ENCODE results near the gene BCORL1.

BCORL1 gene

DNA sequence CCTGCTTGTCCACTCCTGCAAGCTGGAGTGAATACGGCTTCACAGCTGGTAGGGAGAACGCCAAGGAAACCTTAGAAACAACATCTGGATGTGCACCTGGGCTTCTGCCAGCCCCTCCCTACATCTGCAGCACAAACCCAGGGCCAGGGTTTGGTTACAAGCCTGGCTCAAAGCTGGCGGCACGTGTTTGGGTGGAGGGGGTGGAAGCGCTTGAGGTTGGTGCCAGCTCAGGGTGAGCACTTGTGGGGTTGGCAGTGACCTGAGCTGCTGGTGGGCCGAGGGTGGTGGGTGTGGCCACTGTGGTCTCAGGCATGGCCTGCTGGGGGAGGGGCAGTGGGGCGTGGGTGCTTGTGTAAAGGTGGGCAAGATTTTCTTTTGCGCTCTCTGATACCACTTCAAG lies 112.3 kb downstream of the BCORL1 start:
- no peak for DNase-seq (ENCODE audit: low read depth in 2 of 2)

DNA sequence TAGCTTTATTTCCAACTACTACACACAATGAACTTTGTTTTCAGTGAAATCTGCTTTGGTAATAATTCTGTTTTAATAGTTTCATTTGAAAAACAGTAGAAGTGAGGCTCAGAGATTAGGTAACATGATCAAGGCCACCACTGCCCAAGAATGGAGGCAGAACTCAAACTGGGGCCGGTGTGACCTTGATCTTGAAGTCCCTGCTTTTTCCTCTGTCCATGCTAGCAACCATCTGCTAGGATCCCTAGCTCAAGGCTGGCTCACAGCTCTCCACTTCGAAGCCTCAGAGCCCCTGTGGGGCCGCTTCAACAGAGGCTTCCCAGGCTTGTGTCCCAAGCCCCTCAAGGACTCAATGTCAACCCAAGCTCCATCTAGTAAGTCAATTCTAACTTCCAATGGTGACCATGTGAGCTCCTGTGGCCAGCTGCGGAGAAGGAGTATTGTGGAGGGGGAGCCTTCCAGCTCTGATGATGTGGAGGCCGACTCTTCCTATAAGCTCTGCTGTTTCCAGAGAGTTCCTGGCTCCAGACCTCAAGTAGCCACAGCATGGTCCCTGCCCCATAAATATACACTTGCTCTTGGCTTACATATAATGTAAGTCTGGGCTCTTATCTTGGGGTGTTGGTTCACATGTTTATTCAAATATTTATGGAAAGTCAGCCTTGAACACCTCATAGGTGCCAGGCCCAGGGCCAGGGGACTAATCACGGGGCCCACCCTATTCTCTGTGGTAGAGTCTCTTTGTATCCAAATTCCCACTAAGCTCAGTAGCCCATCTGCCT lies 113.0 kb downstream of the BCORL1 start:
- no peak for DNase-seq (ENCODE audit: low read depth in 2 of 2)

DNA sequence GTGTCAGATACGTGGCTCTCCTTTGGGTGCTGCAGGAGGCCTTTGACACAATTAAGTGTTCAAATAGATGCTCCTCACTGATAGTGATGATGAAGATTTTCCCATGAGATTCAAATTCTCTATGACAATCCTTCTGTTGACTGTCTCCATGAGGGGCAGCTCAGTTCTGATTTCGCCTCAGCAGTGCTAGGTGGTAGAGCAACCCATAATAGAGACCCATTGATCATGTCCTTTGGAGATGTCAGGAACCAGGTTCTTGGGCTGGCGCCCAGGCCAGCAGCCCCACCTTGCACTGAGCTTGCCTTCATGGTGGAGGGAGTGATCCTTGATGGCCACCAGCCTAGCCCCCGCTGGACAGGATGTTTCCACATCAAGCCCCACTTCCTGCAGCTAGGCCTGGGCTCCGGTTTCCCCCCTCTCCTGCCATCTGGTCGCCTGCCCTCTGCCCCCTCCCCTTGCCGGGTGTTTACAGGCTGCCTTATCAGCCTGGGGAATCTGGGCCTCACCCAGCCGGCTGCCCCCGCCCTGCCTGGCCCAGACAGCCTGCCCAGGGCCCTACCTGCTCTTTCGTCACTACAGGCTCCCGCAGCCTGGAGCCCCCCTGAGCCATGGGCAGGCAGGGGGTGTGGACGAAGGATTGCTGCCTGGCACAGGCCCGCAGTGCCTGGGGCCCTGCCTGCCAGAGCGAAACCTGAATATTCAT lies 115.2 kb downstream of the BCORL1 start:
- no peak for DNase-seq (ENCODE audit: low read depth in 2 of 2)

DNA sequence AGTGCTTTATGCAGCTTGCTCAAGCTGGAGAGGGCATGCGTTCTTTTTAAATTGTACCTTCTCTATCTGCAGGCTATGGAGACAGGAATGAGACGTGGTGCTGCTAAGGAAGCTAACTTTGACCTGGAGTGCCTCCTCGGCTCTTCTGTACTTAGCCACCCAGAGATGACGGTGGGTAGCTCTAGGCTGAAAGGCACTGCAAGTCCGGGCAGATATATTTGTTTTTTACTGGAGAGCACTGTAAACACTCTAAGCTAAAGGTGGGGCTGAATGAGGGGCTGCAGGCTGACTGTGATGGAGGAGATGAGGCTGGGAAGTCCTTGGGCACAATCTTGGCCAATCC lies 115.7 kb downstream of the BCORL1 start:
- DNase-seq (ENCODE audit: low read depth in 2 of 2), result no peak

DNA sequence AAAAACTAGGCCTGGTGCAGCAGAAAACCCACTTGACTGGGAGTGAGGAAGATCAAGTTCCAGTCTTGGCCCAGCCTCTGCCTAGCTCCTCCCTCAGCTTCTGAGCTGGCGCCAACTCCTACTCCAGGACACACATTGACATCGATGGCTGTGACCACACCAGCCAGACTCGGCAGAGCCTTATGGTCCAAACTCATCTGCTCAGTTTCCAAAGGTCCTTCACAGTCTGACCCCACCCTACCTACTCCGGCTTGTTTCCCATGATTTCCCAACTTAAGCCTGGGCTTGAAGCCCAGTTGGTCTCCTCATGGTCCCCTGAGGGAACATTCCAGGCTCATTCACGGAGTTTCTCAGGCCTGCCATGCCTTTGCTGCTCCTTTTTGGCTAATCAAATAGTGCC lies 117.7 kb downstream of the BCORL1 start:
- DNase-seq (ENCODE audit: low read depth in 2 of 2), result no peak

DNA sequence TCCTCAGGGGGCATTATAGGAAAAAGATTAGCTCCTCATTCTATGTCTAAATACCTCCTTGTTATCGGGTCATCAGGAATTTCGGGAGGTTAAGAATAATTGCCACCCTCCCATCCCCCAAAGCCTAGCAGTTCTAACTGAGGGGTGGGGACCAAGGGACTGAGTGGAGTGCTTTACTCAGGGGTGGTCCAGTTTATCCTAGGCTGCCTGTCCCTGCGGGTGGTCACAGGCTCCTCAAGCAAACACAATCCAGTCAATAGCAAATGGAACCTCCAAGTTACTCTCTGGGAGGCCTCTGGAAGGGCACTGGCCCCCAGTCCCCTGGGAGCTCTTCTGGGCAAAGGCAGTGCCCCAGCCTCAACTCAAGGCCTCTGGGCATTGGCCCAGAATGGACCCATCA lies 121.2 kb downstream of the BCORL1 start:
- DNase-seq (ENCODE audit: low read depth in 2 of 2), result no peak

DNA sequence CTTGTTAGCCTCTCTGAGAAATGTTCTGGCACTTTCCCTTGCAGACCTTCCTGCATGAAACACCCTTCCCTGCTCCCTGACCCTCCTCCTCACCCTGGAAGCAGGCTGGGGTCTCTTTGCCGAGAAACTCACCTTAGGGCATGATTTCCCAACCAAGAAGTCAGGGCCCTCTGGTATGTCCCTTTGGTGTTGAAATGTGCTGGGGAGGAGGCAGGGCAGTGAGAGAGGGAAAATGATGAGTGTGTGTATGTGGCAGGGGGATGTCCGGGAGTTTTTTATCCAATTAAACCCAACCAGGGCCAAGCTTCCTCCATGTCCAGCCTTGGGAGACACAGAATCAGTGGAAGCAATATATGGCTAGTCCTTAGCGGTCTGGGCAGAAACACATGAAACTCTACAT lies 122.8 kb downstream of the BCORL1 start:
- no peak for DNase-seq (ENCODE audit: low read depth in 2 of 2)

DNA sequence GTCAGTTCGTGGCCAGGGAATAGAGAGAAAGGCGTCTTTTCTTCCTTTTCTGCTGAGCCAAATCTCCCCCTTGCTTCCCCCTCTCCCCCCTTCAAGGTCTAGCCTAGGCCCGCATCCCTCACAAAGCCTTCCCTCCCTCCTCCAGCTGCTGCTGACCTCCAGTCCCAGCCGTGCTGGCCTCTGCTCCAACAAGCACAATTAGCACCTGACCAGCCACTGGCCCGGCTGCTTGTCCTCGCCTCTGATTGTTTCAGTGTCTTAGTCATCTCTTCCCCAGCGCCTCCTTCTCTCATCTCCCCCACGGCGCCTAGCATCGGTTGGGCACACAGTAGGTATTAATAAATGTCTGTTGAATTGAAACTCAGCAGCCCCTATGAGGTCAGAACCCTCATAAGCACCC lies 123.6 kb downstream of the BCORL1 start:
- no peak for DNase-seq (ENCODE audit: low read depth in 2 of 2)

All from activated CD4-positive, alpha-beta T cell treated with anti-CD3 and anti-CD28 coated beads for 24 hours (primary cell).